NT2/D1 (cell line): ENCODE results near the gene CUL9.

Experiments
- SUZ12 ChIP-seq: IDR thresholded peaks from 2 replicates; pipeline ENCODE4 v1.6.1; 2011; ENCODE audit not compliant: insufficient read length, insufficient read depth; ENCODE audit errors: extremely low read depth
- YY1 ChIP-seq: IDR thresholded peaks from 2 replicates; pipeline ENCODE4 v1.6.1; 2011; ENCODE audit not compliant: insufficient read length, insufficient read depth
- ZNF274 ChIP-seq: IDR thresholded peaks from 2 replicates; pipeline ENCODE4 v1.6.1; 2011; ENCODE audit warnings: mild to moderate bottlenecking, low read depth, low read length

DNA sequence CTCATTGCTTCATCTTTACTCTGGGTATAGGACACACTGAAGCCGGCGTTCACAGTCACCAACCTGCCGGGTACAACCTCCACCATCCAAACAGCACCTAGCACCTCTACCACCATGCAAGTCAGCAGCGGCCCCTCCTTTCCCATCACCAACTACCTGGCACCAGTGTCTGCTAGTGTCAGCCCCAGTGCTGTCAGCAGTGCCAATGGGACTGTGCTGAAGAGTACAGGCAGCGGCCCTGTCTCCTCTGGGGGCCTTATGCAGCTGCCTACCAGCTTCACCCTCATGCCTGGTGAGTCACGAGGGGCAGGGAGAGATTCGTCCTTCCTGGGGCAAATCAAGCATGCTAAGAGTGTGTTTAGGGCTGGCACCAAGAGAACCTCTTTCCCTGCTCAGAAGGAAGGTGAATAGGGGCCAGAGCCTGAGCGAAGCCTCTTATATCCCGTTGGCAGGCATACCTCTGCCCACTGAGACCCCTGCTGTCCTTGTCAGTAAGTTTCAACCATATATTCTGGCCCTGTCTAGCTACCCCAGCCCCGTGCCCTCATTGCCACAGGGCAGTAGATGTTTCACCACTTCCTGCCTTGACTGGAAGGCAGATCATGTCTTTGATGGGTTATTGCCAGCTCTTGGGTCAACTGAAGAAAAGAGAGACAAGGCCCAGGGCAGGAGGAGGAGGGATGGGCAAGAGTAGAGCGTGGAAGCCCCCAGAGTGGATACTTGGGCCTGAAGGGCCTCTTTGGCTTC, 6.1 kb upstream of the CUL9 start:
- TF ChIP-seq YY1 (no peak), SUZ12 (no peak), ZNF274 (no peak)
